ENCODE data around the gene GPR183. TPM values are rescaled to one million over a fixed set of nuclear protein-coding genes. Genes with fewer than 3 reads are reported as not detected.

Gene GPR183
- total RNA-seq, 1 donor from 2014 or later, result not detected

- H3K9me3 Mint-ChIP-seq, result no peaks in the 10 kb centered on the region
- no peak overlapping the region for H3K4me3 Mint-ChIP-seq
- no peaks in the 10 kb centered on the region for H3K27me3 Mint-ChIP-seq
- DNase-seq (ENCODE audit: extremely low spot score, unreplicated experiment), result no peak
- TF ChIP-seq, protein P1, sequence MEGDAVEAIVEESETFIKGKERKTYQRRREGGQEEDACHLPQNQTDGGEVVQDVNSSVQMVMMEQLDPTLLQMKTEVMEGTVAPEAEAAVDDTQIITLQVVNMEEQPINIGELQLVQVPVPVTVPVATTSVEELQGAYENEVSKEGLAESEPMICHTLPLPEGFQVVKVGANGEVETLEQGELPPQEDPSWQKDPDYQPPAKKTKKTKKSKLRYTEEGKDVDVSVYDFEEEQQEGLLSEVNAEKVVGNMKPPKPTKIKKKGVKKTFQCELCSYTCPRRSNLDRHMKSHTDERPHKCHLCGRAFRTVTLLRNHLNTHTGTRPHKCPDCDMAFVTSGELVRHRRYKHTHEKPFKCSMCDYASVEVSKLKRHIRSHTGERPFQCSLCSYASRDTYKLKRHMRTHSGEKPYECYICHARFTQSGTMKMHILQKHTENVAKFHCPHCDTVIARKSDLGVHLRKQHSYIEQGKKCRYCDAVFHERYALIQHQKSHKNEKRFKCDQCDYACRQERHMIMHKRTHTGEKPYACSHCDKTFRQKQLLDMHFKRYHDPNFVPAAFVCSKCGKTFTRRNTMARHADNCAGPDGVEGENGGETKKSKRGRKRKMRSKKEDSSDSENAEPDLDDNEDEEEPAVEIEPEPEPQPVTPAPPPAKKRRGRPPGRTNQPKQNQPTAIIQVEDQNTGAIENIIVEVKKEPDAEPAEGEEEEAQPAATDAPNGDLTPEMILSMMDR (conservative IDR thresholded peaks at IDR 0.05), result no peak
- peaks cover 4% of the 10 kb centered on the region for H3K36me3 Mint-ChIP-seq
- H3K27ac Mint-ChIP-seq, result no peak overlapping the region
- H3K4me1 Mint-ChIP-seq (ENCODE audit: unreplicated experiment), result peaks cover 17% of the 10 kb centered on the region
Measured at GRCh38 chr13:99263126-99263785, 43.9 kb downstream of the GPR183 start.

DNA sequence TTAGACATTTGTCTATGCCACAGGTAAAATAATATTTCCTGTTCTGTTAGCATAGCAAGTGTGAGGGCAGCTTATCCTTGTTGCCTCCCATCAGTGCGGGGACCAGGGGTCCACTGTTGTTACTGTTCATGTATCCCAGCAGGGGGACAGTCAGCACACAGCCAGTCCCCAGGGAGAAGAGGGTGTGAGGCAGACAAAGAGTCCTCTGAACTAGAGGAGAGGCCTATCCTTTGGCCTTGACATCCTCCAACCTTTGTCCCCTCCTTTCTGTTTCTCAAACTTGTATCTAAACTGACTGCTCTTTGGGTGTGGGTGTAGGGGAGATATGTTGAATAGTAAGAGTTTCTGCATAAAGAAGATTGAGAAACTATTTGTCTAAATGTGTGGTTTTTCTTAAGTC lies 46.1 kb downstream of the GPR183 start:
- Mint-ChIP-seq H3K9me3 (no peaks in the 10 kb centered on the region), H3K4me1 (ENCODE audit: unreplicated experiment) (peaks cover 17% of the 10 kb centered on the region), H3K27ac (no peak overlapping the region), H3K27me3 (no peaks in the 10 kb centered on the region), H3K36me3 (peaks cover 4% of the 10 kb centered on the region), H3K4me3 (no peak overlapping the region)
- DNase-seq (ENCODE audit: extremely low spot score, unreplicated experiment), result no peak
- TF ChIP-seq, protein P1 (conservative IDR thresholded peaks at IDR 0.05), result no peak

DNA sequence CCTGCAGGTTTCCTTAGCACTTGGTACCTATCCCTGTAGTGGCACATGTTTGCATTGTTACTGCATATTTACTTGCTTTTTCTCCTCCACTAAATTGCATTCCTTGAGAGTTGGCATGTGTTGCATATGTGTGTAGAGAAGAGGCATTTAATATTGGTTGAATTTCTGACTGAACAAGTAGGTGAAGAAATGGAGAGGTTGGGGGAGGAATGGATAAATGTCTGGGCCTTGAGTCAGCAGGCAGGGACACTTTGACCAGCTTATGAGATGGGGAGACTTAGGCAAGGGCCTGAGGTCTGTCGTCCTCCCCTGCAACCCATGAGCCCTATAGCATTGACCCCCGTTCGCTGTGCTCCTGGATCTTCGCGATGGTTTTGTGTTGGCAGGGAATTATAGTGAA lies 47.0 kb downstream of the GPR183 start:
- Mint-ChIP-seq H3K36me3 (peaks cover 7% of the 10 kb centered on the region), H3K27me3 (no peaks in the 10 kb centered on the region)
- no peak for DNase-seq (ENCODE audit: extremely low spot score, unreplicated experiment)

DNA sequence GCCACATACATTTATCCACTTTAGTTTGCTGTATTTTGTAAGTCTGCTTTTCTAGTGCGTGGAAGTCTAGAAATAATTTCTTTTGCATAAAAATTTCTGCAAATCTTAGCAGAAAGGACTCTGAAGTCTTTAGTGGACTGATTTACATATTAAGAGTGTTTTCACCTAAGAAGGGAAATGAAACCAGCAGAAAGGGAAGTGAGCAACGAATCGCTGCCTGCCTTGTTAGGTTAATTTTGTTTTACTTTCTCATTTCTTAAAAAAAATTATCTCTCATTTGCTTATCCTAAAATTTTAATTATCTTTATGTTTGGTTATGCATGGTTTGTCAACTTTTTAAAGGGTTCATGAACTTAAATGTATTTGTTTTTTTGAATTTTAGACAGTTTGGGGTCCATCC lies 48.3 kb downstream of the GPR183 start:
- DNase-seq (ENCODE audit: extremely low spot score, unreplicated experiment), result no peak
- no peak overlapping the region for H3K4me3 Mint-ChIP-seq
- H3K9me3 Mint-ChIP-seq, result no peaks in the 10 kb centered on the region
- H3K36me3 Mint-ChIP-seq, result peaks cover 16% of the 10 kb centered on the region
- peaks cover 16% of the 10 kb centered on the region for H3K4me1 Mint-ChIP-seq (ENCODE audit: unreplicated experiment)
- no peaks in the 10 kb centered on the region for H3K27me3 Mint-ChIP-seq
- TF ChIP-seq, protein P1 (conservative IDR thresholded peaks at IDR 0.05), result no peak
- no peak overlapping the region for H3K27ac Mint-ChIP-seq

More for the DNA sequence above, 47.0 kb downstream of the GPR183 start:
- Mint-ChIP-seq H3K27ac (no peak overlapping the region), H3K4me1 (ENCODE audit: unreplicated experiment) (peaks cover 13% of the 10 kb centered on the region), H3K4me3 (no peak overlapping the region), H3K9me3 (no peaks in the 10 kb centered on the region)
- TF ChIP-seq, protein P1 (conservative IDR thresholded peaks at IDR 0.05), result no peak

DNA sequence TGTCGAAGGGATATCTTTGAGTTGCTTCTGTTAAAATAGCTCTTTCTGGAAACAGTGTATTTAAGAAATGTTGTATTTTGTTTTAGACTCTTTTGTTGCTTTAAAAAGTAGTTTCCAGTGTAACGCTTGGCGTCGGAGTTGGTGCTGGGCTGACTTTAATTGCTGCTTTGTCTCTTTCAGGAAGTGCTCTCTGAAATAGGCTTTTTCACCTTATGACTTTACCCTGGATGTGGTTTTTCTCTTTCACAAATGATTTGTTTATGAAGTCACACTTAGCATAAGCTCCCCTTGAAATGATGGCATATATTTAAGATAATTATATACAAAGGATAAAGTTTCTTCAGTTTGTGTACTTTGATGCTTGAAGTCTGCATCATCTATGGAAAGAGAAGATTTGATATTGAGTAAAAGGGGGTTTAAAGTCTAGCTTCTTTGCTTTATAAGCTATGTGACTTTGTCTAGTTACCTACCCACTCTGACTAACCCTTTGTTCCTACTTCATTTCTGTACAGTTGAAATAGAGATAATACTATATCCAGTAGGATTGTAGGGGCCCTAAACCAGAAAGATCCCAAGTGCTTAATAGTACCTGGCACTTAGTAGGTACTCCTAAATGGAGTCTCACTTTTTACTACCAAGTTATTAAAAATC lies 48.9 kb downstream of the GPR183 start, which contains the start of gene GPR18:
Gene GPR18, minus strand, starts transcription at position 170 of the 651 bp plus-strand sequence. CDS start 2,507 bp downstream, outside the sequence.
- no peak for DNase-seq (ENCODE audit: extremely low spot score, unreplicated experiment)
- TF ChIP-seq, protein P1 (conservative IDR thresholded peaks at IDR 0.05), result no peak
- H3K36me3 Mint-ChIP-seq, result peaks cover 17% of the 10 kb centered on the region
- H3K27ac Mint-ChIP-seq, result no peak within 1 kb of the TSS
- no peaks in the 10 kb centered on the region for H3K27me3 Mint-ChIP-seq
- no peaks in the 10 kb centered on the region for H3K9me3 Mint-ChIP-seq
- H3K4me3 Mint-ChIP-seq, result no peak within 1 kb of the TSS
- peaks cover 10% of the 10 kb centered on the region for H3K4me1 Mint-ChIP-seq (ENCODE audit: unreplicated experiment)

Data from type B pancreatic cell (in vitro differentiated cells).